ENCODE data around the gene DNAJC25.
"Not testable (repeated sequence)": the region's sequence is repeated elsewhere in the genome, so short reads cannot be mapped to it uniquely, and the experiment has no call there.

Gene DNAJC25

GRCh38 chr9:111668601-111669000, 37.5 kb downstream of the DNAJC25 start:
- H3K27ac ChIP-seq (ENCODE audit: extremely low read depth, low read depth, low read length); H3K9me3 ChIP-seq (ENCODE audit: control insufficient read depth, insufficient read depth, low read depth, low read length); H3K4me1 ChIP-seq (ENCODE audit: control insufficient read depth, insufficient read depth, low read length); H3K4me3 ChIP-seq (ENCODE audit: low read depth, low read length); POLR2A ChIA-PET: not testable (repeated sequence)
- CTCF ChIA-PET, result interaction anchor here (1.1 kb wide), 1 partner anchor 11 kb away, joined by 6 read pairs; no protein-coding TSS in a partner anchor
- H3K36me3 ChIP-seq (ENCODE audit: control insufficient read depth in 2 of 2, insufficient read depth in 1 of 2, low read length in 2 of 2), result peaks cover 15 to 46% of the 10 kb centered on the region in 2 experiments; a peak in 2 of 3 replicates

DNA sequence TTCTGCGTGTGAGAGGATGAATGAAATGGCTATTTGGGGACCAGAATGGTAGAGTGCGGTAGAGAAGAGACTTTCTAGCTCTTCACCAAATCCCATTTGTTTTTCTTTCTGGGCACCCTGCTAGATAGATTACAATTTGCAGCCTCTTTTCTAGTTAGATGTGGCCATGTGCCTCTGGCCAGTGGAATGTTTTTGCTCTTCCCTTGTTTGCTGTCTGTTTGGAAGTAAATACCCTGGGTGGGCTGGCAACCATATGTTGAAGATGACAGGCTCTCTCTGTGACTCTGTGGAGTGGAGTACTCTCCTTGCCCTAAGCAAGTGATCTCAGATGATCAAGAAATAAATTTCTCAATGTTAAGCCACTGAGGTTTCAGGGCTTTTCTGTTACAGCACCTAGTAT, 43.2 kb downstream of the DNAJC25 start:
- no peaks in the 10 kb centered on the region for H3K4me1 ChIP-seq (ENCODE audit: control insufficient read depth, insufficient read depth, low read length)
- TF ChIP-seq ZSCAN5A (tag by site-specific recombination; IDR thresholded peaks at IDR 0.05) (no peak), MYNN (tag by site-specific recombination; IDR thresholded peaks at IDR 0.05; ENCODE audit: borderline replicate concordance) (no peak), ATF2 (tag by site-specific recombination; IDR thresholded peaks at IDR 0.05; ENCODE audit: low read depth) (no peak), ZNF558 (tag by site-specific recombination; IDR thresholded peaks at IDR 0.05) (no peak), ZFP69B (tag by site-specific recombination; IDR thresholded peaks at IDR 0.05) (no peak), OVOL3 (tag by site-specific recombination; IDR thresholded peaks at IDR 0.05) (no peak), ZNF600 (tag by site-specific recombination; IDR thresholded peaks at IDR 0.05) (no peak), ZNF585B (tag by site-specific recombination; IDR thresholded peaks at IDR 0.05) (no peak), KLF8 (tag by site-specific recombination; IDR thresholded peaks at IDR 0.05) (no peak), GLI4 (tag by site-specific recombination; IDR thresholded peaks at IDR 0.05) (no peak), IKZF3 (tag by site-specific recombination; IDR thresholded peaks at IDR 0.05) (no peak)
- H3K36me3 ChIP-seq (ENCODE audit: control insufficient read depth in 2 of 2, insufficient read depth in 1 of 2, low read length in 2 of 2), result peaks cover 10 to 23% of the 10 kb centered on the region in 2 experiments; a peak in 2 of 3 replicates
- POLR2A ChIA-PET, result no interaction called here
- CTCF ChIA-PET, result no interaction called here
- no peaks in the 10 kb centered on the region for H3K9me3 ChIP-seq (ENCODE audit: control insufficient read depth, insufficient read depth, low read depth, low read length)
- no peak overlapping the region for H3K27ac ChIP-seq (ENCODE audit: extremely low read depth, low read depth, low read length)
- H3K4me3 ChIP-seq (ENCODE audit: low read depth, low read length), result no peak overlapping the region

GRCh38 chr9:111676116-111676515, 45.0 kb downstream of the DNAJC25 start:
- ChIA-PET POLR2A (no interaction called here), CTCF (interaction anchor here (0.8 to 2.5 kb wide), 2 partner anchors 10 to 17 kb away, joined by 4 to 10 read pairs; no protein-coding TSS in a partner anchor)
- no peaks in the 10 kb centered on the region for H3K9me3 ChIP-seq (ENCODE audit: control insufficient read depth, insufficient read depth, low read depth, low read length)
- H3K4me3 ChIP-seq (ENCODE audit: low read depth, low read length), result no peak overlapping the region
- peaks cover 9 to 18% of the 10 kb centered on the region in 2 experiments; a peak in 2 of 3 replicates for H3K36me3 ChIP-seq (ENCODE audit: control insufficient read depth in 2 of 2, insufficient read depth in 1 of 2, low read length in 2 of 2)
- H3K27ac ChIP-seq (ENCODE audit: extremely low read depth, low read depth, low read length), result no peak overlapping the region
- H3K4me1 ChIP-seq (ENCODE audit: control insufficient read depth, insufficient read depth, low read length), result no peaks in the 10 kb centered on the region
- TF ChIP-seq ZNF223 (tag by site-specific recombination; IDR thresholded peaks at IDR 0.05), result no peak
- no peak for TF ChIP-seq ZNF169 (tag by site-specific recombination; IDR thresholded peaks at IDR 0.05)
- TF ChIP-seq, protein P1, sequence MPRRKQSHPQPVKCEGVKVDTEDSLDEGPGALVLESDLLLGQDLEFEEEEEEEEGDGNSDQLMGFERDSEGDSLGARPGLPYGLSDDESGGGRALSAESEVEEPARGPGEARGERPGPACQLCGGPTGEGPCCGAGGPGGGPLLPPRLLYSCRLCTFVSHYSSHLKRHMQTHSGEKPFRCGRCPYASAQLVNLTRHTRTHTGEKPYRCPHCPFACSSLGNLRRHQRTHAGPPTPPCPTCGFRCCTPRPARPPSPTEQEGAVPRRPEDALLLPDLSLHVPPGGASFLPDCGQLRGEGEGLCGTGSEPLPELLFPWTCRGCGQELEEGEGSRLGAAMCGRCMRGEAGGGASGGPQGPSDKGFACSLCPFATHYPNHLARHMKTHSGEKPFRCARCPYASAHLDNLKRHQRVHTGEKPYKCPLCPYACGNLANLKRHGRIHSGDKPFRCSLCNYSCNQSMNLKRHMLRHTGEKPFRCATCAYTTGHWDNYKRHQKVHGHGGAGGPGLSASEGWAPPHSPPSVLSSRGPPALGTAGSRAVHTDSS (tag by site-specific recombination; IDR thresholded peaks at IDR 0.05), result no peak
- no peak for TF ChIP-seq ZFP3 (tag by site-specific recombination; IDR thresholded peaks at IDR 0.05; ENCODE audit: low read depth)
- no peak for TF ChIP-seq KLF9 (tag by site-specific recombination; IDR thresholded peaks at IDR 0.05; ENCODE audit: low read depth)
- no peak for TF ChIP-seq SP2 (tag by site-specific recombination; IDR thresholded peaks at IDR 0.05)
- no peak for TF ChIP-seq ZNF670 (tag by site-specific recombination; IDR thresholded peaks at IDR 0.05; ENCODE audit: low read depth)
- no peak for TF ChIP-seq SCRT2 (tag by site-specific recombination; IDR thresholded peaks at IDR 0.05)
- TF ChIP-seq ZNF596 (tag by site-specific recombination; IDR thresholded peaks at IDR 0.05), result no peak
- TF ChIP-seq MZF1 (tag by site-specific recombination; IDR thresholded peaks at IDR 0.05; ENCODE audit: borderline replicate concordance), result no peak
- no peak for TF ChIP-seq ZNF221 (tag by site-specific recombination; IDR thresholded peaks at IDR 0.05; ENCODE audit: borderline replicate concordance)
- no peak for TF ChIP-seq ZNF133 (tag by site-specific recombination; IDR thresholded peaks at IDR 0.05)
- TF ChIP-seq, protein P2, sequence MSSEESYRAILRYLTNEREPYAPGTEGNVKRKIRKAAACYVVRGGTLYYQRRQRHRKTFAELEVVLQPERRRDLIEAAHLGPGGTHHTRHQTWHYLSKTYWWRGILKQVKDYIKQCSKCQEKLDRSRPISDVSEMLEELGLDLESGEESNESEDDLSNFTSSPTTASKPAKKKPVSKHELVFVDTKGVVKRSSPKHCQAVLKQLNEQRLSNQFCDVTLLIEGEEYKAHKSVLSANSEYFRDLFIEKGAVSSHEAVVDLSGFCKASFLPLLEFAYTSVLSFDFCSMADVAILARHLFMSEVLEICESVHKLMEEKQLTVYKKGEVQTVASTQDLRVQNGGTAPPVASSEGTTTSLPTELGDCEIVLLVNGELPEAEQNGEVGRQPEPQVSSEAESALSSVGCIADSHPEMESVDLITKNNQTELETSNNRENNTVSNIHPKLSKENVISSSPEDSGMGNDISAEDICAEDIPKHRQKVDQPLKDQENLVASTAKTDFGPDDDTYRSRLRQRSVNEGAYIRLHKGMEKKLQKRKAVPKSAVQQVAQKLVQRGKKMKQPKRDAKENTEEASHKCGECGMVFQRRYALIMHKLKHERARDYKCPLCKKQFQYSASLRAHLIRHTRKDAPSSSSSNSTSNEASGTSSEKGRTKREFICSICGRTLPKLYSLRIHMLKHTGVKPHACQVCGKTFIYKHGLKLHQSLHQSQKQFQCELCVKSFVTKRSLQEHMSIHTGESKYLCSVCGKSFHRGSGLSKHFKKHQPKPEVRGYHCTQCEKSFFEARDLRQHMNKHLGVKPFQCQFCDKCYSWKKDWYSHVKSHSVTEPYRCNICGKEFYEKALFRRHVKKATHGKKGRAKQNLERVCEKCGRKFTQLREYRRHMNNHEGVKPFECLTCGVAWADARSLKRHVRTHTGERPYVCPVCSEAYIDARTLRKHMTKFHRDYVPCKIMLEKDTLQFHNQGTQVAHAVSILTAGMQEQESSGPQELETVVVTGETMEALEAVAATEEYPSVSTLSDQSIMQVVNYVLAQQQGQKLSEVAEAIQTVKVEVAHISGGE (tag by site-specific recombination; conservative IDR thresholded peaks at IDR 0.05; ENCODE audit: low read depth), result no peak
- no peak for TF ChIP-seq ZNF354C (tag by site-specific recombination; IDR thresholded peaks at IDR 0.05; ENCODE audit: borderline replicate concordance, low read depth)
- no peak for TF ChIP-seq ZNF211 (tag by site-specific recombination; IDR thresholded peaks at IDR 0.05; ENCODE audit: low read depth)

All from HEK293 (cell line).